Measurements from ENCODE around the gene AKR1C2. TPM values are rescaled to one million over a fixed set of nuclear protein-coding genes. Genes with fewer than 3 reads are reported as not detected.

The AKR1C2 gene
- total RNA-seq, 2 donors from 2014 or later, result 6.4 to 8.2 TPM

DNA sequence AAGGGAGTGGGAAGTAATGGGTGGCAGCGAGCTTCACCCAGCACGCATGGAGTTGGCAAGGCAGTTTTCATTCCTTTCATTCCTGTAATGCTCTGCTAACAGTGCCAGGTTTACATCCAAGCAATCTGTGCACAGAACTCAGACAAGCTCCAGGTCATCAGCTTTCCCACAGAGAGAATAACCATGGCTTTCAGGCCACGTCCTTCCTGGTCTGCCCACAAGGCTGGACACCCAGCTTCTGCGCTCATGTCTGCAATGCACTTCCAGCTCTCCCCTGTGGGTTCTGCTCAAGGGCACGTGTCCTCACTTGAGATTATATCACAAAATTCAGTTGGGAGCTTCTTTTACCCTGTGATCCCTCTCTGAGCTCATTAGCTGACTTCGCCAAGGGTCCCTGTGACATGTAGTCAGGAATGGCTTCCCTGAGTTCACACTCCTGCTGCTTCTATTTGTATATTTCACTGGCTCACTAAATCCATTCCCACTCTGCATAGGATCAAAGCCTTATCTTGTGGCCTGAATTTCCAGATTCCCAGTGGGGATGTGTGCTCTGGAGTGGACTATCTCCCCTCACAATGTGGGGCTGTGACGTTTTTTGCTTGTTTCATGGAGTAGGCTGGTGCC lies 18.6 kb downstream of the AKR1C2 start:
- TF ChIP-seq POLR2AphosphoS5 (IDR thresholded peaks at IDR 0.05), result no peak
- TF ChIP-seq, protein P1, sequence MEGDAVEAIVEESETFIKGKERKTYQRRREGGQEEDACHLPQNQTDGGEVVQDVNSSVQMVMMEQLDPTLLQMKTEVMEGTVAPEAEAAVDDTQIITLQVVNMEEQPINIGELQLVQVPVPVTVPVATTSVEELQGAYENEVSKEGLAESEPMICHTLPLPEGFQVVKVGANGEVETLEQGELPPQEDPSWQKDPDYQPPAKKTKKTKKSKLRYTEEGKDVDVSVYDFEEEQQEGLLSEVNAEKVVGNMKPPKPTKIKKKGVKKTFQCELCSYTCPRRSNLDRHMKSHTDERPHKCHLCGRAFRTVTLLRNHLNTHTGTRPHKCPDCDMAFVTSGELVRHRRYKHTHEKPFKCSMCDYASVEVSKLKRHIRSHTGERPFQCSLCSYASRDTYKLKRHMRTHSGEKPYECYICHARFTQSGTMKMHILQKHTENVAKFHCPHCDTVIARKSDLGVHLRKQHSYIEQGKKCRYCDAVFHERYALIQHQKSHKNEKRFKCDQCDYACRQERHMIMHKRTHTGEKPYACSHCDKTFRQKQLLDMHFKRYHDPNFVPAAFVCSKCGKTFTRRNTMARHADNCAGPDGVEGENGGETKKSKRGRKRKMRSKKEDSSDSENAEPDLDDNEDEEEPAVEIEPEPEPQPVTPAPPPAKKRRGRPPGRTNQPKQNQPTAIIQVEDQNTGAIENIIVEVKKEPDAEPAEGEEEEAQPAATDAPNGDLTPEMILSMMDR (IDR thresholded peaks at IDR 0.05), result no peak
- no peak for TF ChIP-seq POLR2A (IDR thresholded peaks at IDR 0.05)
- Histone ChIP-seq H3K4me1 (replicated peaks) (no peaks in the 10 kb centered on the region), H3K4me3 (no peak overlapping the region), H3K9me3 (no peaks in the 10 kb centered on the region), H3K27me3 (replicated peaks; ENCODE audit: insufficient read depth) (no peaks in the 10 kb centered on the region), H3K36me3 (no peaks in the 10 kb centered on the region), H3K27ac (no peak overlapping the region)
- DNase-seq (ENCODE audit: low spot score), result no peak
- intact Hi-C loops (cut with DNase I), result loop anchor here (5.0 kb wide), 1 partner anchor 133 kb away; no protein-coding TSS in a partner anchor
- 51% methylated on average over 7 of the region's 7 CpGs for WGBS

DNA sequence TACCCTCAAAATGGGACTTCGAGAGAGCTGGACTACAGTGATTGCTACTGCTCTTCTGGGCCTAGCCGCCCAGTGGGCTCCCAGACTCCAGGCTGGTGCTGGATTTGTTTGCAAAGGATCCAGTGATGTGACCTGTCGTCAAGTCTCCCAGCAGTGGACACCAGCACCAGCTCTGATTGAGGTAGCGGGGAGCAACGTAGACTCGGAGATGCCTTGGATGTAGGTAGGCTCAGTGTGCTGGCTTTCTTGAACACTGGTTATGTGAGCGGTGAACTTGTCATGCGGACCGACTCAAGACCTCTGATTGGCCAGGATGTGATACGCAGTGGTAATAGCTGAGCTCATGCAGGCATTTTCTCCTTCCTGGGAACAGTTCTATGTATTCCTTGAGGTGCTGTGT lies 19.4 kb downstream of the AKR1C2 start:
- Histone ChIP-seq H3K4me1 (replicated peaks) (no peaks in the 10 kb centered on the region), H3K36me3 (no peaks in the 10 kb centered on the region), H3K27ac (no peak overlapping the region), H3K4me3 (no peak overlapping the region), H3K27me3 (replicated peaks; ENCODE audit: insufficient read depth) (no peaks in the 10 kb centered on the region), H3K9me3 (no peaks in the 10 kb centered on the region)
- WGBS, result 92% methylated on average over 10 of the region's 10 CpGs
- TF ChIP-seq, protein P1 (IDR thresholded peaks at IDR 0.05), result no peak
- TF ChIP-seq POLR2AphosphoS5 (IDR thresholded peaks at IDR 0.05), result no peak
- TF ChIP-seq POLR2A (IDR thresholded peaks at IDR 0.05), result no peak
- no peak for DNase-seq (ENCODE audit: low spot score)
- intact Hi-C loops (cut with DNase I), result loop anchor here (5.0 kb wide), 1 partner anchor 132 kb away; no protein-coding TSS in a partner anchor

DNA sequence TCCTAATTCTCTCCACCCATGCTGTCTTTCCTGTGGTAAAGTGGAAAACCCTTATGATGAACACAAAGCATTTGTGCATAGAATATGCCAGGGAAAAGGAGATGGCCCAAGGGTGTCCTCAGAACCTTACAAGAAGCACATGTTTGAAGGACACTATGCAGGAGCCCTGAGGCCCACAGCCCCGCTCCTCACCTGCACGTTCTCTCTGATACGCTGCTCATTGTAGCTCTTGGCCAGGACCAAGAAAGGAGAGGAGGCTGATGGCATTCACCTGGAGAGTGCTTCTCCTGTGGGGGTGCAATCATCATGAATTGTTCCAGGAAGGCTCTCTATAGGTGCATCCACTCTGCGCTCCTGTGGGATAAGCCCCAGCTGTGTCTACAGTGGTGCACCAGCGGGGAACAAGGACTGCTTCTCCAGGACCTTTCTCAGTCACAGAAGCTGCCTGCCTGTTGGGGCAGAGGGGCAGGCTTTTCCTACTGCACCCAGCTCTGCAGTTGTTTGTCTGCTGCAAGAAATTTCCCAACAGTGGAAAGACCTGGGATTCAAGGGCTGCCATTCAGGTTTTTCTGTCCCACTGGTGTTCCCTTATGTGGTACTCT lies 19.9 kb downstream of the AKR1C2 start:
- intact Hi-C loops (cut with DNase I), result loop anchor here (5.0 kb wide), 1 partner anchor 131 kb away; no protein-coding TSS in a partner anchor
- TF ChIP-seq POLR2AphosphoS5 (IDR thresholded peaks at IDR 0.05) (no peak), POLR2A (IDR thresholded peaks at IDR 0.05) (no peak)
- TF ChIP-seq, protein P1 (IDR thresholded peaks at IDR 0.05), result no peak
- Histone ChIP-seq H3K4me3 (no peak overlapping the region), H3K9me3 (no peaks in the 10 kb centered on the region), H3K27me3 (replicated peaks; ENCODE audit: insufficient read depth) (no peaks in the 10 kb centered on the region), H3K4me1 (replicated peaks) (no peaks in the 10 kb centered on the region), H3K27ac (no peak overlapping the region), H3K36me3 (no peaks in the 10 kb centered on the region)
- WGBS, result 97% methylated on average over 5 of the region's 5 CpGs
- DNase-seq (ENCODE audit: low spot score), result no peak

DNA sequence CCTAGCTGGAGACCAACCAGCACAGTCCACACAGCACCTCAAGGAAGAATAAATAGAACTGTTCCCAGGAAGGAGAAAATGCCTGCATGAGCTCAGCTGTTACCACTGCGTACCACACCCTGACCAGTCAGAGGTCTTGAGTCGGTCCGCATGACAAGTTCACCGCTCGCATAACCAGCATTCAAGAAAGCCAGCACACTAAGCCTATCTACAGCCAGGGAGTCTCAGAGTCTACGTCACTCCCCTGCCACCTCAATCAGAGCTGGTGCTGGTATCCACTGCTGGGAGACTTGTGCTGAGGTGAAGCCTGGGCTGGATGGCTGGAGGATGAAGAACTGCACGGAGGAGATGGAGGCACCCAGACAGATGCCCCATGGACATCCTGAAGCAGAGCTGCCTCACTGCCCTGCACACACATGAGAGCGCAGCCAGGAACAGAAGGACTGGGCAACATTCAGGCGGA lies 20.9 kb downstream of the AKR1C2 start:
- H3K9me3 ChIP-seq, result no peaks in the 10 kb centered on the region
- H3K36me3 ChIP-seq, result no peaks in the 10 kb centered on the region
- intact Hi-C loops (cut with DNase I), result loop anchor here (5.0 kb wide), 1 partner anchor 130 kb away; no protein-coding TSS in a partner anchor
- no peak for DNase-seq (ENCODE audit: low spot score)
- no peak overlapping the region for H3K27ac ChIP-seq
- WGBS, result 94% methylated on average over 9 of the region's 9 CpGs
- no peaks in the 10 kb centered on the region for H3K4me1 ChIP-seq (replicated peaks)
- TF ChIP-seq POLR2A (IDR thresholded peaks at IDR 0.05) (no peak), POLR2AphosphoS5 (IDR thresholded peaks at IDR 0.05) (no peak)
- TF ChIP-seq, protein P1 (IDR thresholded peaks at IDR 0.05), result no peak
- no peak overlapping the region for H3K4me3 ChIP-seq
- H3K27me3 ChIP-seq (replicated peaks; ENCODE audit: insufficient read depth), result no peaks in the 10 kb centered on the region
